ENCODE data around the gene STARD5. TPM values are rescaled to one million over a fixed set of nuclear protein-coding genes. Genes with fewer than 3 reads are reported as not detected.

The STARD5 gene
- total and polyA plus RNA-seq, 2 of the 8 experiments (the other 6 are each of a cell fraction or from before 2014, with no cell fraction given), result 5.5 to 10.4 TPM

GRCh38 chr15:81311752-81312464 is 12.0 kb downstream of the STARD5 start:
- DNase-seq (ENCODE audit: low read depth in 1 of 2, low spot score in 2 of 2) (no peak), FAIRE-seq (no peak)
- ChIA-PET POLR2A (ENCODE audit: partially characterized antibody) (interaction anchor here (1.0 to 1.7 kb wide), 3 partner anchors 8 to 12 kb away, joined by 3 to 6 read pairs (median 5); partner anchors contain the start of gene STARD5), CTCF (ENCODE audit: partially characterized antibody) (interaction anchor here (1.2 to 1.7 kb wide), 2 partner anchors 11 to 37 kb away, joined by 3 to 5 read pairs; no protein-coding TSS in a partner anchor)
- Histone ChIP-seq H2BK120ac (replicated peaks; ENCODE audit: low read depth, low read length) (no peak overlapping the region), H2BK15ac (ENCODE audit: low read length) (no peak overlapping the region), H3K27ac (ENCODE audit: low read depth, low read length) (no peak overlapping the region), H3K9ac (replicated peaks in 1 of 4; ENCODE audit: extremely low read depth in 1 of 4, low read depth in 3 of 4, low read length in 3 of 4) (no peak overlapping the region), H3K9me3 (ENCODE audit: insufficient read depth in 2 of 2, low read depth in 1 of 2, low read length in 1 of 2) (no peaks in the 10 kb centered on the region), H3K14ac (ENCODE audit: insufficient read length) (no peak overlapping the region), H2AFZ (ENCODE audit: low read length) (no peak overlapping the region), H3K27me3 (replicated peaks in 1 of 4; ENCODE audit: control insufficient read depth in 3 of 4, extremely low read depth in 1 of 4, insufficient read depth in 3 of 4, low read length in 3 of 4) (no peaks in the 10 kb centered on the region), H4K20me1 (replicated peaks in 1 of 2; ENCODE audit: control insufficient read depth in 1 of 2, insufficient read depth in 2 of 2, low read length in 2 of 2) (no peaks in the 10 kb centered on the region), H4K91ac (replicated peaks; ENCODE audit: insufficient read length, low read length) (no peak overlapping the region), H3K36me3 (ENCODE audit: control insufficient read depth in 2 of 4, insufficient read depth in 4 of 4, low read length in 3 of 4) (peaks cover 0 to 10% (median 7%) of the 10 kb centered on the region in 4 experiments; a peak in 5 of 8 replicates), H2BK20ac (ENCODE audit: low read length) (no peak overlapping the region), H2BK5ac (ENCODE audit: low read depth, low read length) (no peak overlapping the region), H2BK12ac (ENCODE audit: low read depth, low read length) (no peak overlapping the region), H2AK5ac (ENCODE audit: low read depth, low read length) (no peak overlapping the region), H3K4ac (replicated peaks; ENCODE audit: insufficient read length, low read depth, low read length) (no peak overlapping the region), H3K23me2 (ENCODE audit: low read depth, low read length) (no peaks in the 10 kb centered on the region), H3K79me2 (ENCODE audit: control insufficient read depth in 1 of 2, insufficient read depth in 2 of 2, low read length in 2 of 2) (no peaks in the 10 kb centered on the region), H4K8ac (ENCODE audit: extremely low read depth, insufficient read depth, low read length) (no peak overlapping the region), H3K4me1 (replicated peaks in 1 of 4; ENCODE audit: control insufficient read depth in 3 of 4, insufficient read depth in 4 of 4, low read length in 3 of 4) (no peaks in the 10 kb centered on the region), H3K4me2 (ENCODE audit: insufficient read depth in 1 of 2, low read depth in 2 of 2, low read length in 2 of 2) (no peak overlapping the region), H3K23ac (ENCODE audit: insufficient read length) (no peak overlapping the region), H4K5ac (ENCODE audit: insufficient read length, low read depth, low read length) (no peak overlapping the region), H3K4me3 (ENCODE audit: extremely low read depth in 1 of 4, insufficient read depth in 2 of 4, low read depth in 3 of 4, low read length in 4 of 4) (no peak overlapping the region), H3K79me1 (ENCODE audit: low read depth, low read length) (no peaks in the 10 kb centered on the region), H3K18ac (ENCODE audit: extremely low read depth, low read length) (no peak overlapping the region), H3K56ac (replicated peaks; ENCODE audit: insufficient read length, low read depth, low read length) (no peak overlapping the region)
- 85% methylated on average over 10 of the region's 10 CpGs; no CpG with 5 or more reads in 1 of the 2 experiments for WGBS, 2 experiments (ENCODE audit: extremely low coverage in 1 of 2, insufficient coverage in 1 of 2, insufficient read length in 1 of 2, insufficient replicate concordance in 2 of 2, low coverage in 1 of 2, low lambda C conversion rate in 2 of 2, missing lambda C conversion rate in 1 of 2)
- TF ChIP-seq PHF8 (conservative IDR thresholded peaks at IDR 0.05; ENCODE audit: low read depth, low read length) (no peak), KDM4A (IDR thresholded peaks at IDR 0.05; ENCODE audit: low read depth, low read length, severe bottlenecking) (no peak), HDAC2 (IDR thresholded peaks at IDR 0.05; ENCODE audit: borderline replicate concordance in 1 of 2, low read depth in 2 of 2, low read length in 2 of 2) (no peak), E2F6 (IDR thresholded peaks at IDR 0.05) (no peak)

Data from H1 (cell line).